Neural cell (in vitro differentiated cells): ENCODE measurements around the gene NCR3LG1. TPM values are rescaled to one million over a fixed set of nuclear protein-coding genes. Genes with fewer than 3 reads are reported as not detected.

ENCODE experiments used
- H2AFZ ChIP-seq: fragments of 200-600, 300-800 bp; sonication (generic), shearing (Covaris generic); 2 replicates; pipeline ENCODE4 v1.6.0; 2014; ENCODE audit warnings: low read depth, mild to moderate bottlenecking, antibody characterized with exemption, low read length, moderate library complexity
- H3F3A ChIP-seq: fragments of 200-600 bp; shearing (Covaris generic); 2 replicates; pipeline ENCODE4 v1.6.1; 2016; ENCODE audit warnings: mild to moderate bottlenecking, moderate library complexity, mixed read lengths, antibody characterized with exemption, low read length; ENCODE audit not compliant: insufficient read depth, poor library complexity, severe bottlenecking
- H3K27ac ChIP-seq: fragments of 200-600, 300-800 bp; sonication (generic), shearing (Covaris generic); 2 replicates; pipeline ENCODE4 v1.5.1; 2014; ENCODE audit warnings: mild to moderate bottlenecking, low read length, moderate library complexity
- H3K27me3 ChIP-seq: fragments of 300-800, 200-600 bp; sonication (generic), shearing (Covaris generic); 2 replicates; pipeline ENCODE4 v1.6.0; 2014; ENCODE audit warnings: mild to moderate bottlenecking, low read depth, low read length, moderate library complexity; ENCODE audit not compliant: insufficient read depth
- H3K36me3 ChIP-seq: fragments of 300-800, 200-600 bp; sonication (generic), shearing (Covaris generic); 2 replicates; pipeline ENCODE4 v1.5.1; 2014; ENCODE audit warnings: mild to moderate bottlenecking, antibody characterized with exemption, low read length, moderate library complexity; ENCODE audit not compliant: insufficient read depth
- H3K4me2 ChIP-seq: fragments of 300-800, 200-600 bp; sonication (generic), shearing (Covaris generic); 2 replicates; pipeline ENCODE4 v1.6.0; 2014; ENCODE audit warnings: mild to moderate bottlenecking, low read length
- H3K4me3 ChIP-seq: fragments of 300-800, 200-600 bp; sonication (generic), shearing (Covaris generic); 2 replicates; pipeline ENCODE4 v1.5.1; 2014; ENCODE audit warnings: mild to moderate bottlenecking, low read length, moderate library complexity
- H3K79me2 ChIP-seq: fragments of 200-600 bp; shearing (Covaris generic); replicated peaks from 2 replicates; pipeline ENCODE4 v1.6.0; 2014; ENCODE audit warnings: mild to moderate bottlenecking, low read length, moderate library complexity; ENCODE audit not compliant: insufficient read depth
- H3K9ac ChIP-seq: fragments of 300-800, 200-600 bp; sonication (generic), shearing (Covaris generic); 2 replicates; pipeline ENCODE4 v1.6.1; 2016; ENCODE audit warnings: mild to moderate bottlenecking, low read length, mixed read lengths
- H3K9me2 ChIP-seq: fragments of 200-600 bp; shearing (Covaris generic); 2 replicates; pipeline ENCODE4 v1.6.1; 2016; ENCODE audit warnings: mild to moderate bottlenecking, low read length, mixed read lengths; ENCODE audit not compliant: insufficient read depth
- H3K9me3 ChIP-seq: fragments of 200-600, 300-800 bp; sonication (generic), shearing (Covaris generic); 2 replicates; pipeline ENCODE4 v1.6.1; 2016; ENCODE audit warnings: mild to moderate bottlenecking, mixed run types, low read length, moderate library complexity, mixed read lengths
- H4K20me1 ChIP-seq: fragments of 200-600 bp; shearing (Covaris generic); 2 replicates; pipeline ENCODE4 v1.6.1; 2016; ENCODE audit warnings: mild to moderate bottlenecking, mixed run types; ENCODE audit not compliant: insufficient read depth
- EP300 ChIP-seq: fragments of 450-650 bp; conservative IDR thresholded peaks from 2 replicates; pipeline ENCODE4 v1.6.1; 2014; ENCODE audit warnings: antibody characterized with exemption, mild to moderate bottlenecking, moderate library complexity; ENCODE audit not compliant: poor library complexity, severe bottlenecking
- EZH2 ChIP-seq: fragments of 200-600, 300-800 bp; shearing (Covaris generic), sonication (generic); IDR thresholded peaks from 2 replicates; pipeline ENCODE4 v1.6.1; 2014; ENCODE audit warnings: antibody characterized with exemption, low read length, borderline replicate concordance, mild to moderate bottlenecking; ENCODE audit not compliant: insufficient read depth, poor library complexity, severe bottlenecking
- MXI1 ChIP-seq: fragments of 450-650 bp; conservative IDR thresholded peaks from 2 replicates; pipeline ENCODE4 v1.6.1; 2014; ENCODE audit warnings: antibody characterized with exemption, mild to moderate bottlenecking; ENCODE audit not compliant: poor library complexity, severe bottlenecking
- POLR2AphosphoS5 ChIP-seq: IDR thresholded peaks from 2 replicates; pipeline ENCODE4 v1.6.1; 2012
- RAD21 ChIP-seq: fragments of 450-650 bp; conservative IDR thresholded peaks from 2 replicates; pipeline ENCODE4 v1.6.1; 2014; ENCODE audit warnings: antibody characterized with exemption, mild to moderate bottlenecking, moderate library complexity
- SMC3 ChIP-seq: fragments of 450-650 bp; conservative IDR thresholded peaks from 2 replicates; pipeline ENCODE4 v1.6.1; 2014; ENCODE audit warnings: antibody characterized with exemption, mild to moderate bottlenecking, moderate library complexity; ENCODE audit not compliant: poor library complexity
- TAF1 ChIP-seq: IDR thresholded peaks from 2 replicates; pipeline ENCODE4 v1.6.1; 2012; ENCODE audit warnings: low read depth
- polyA plus RNA-seq: library from polyadenylated mRNA; depleted of rRNA; stranded (reverse); fragments of >200 nt; gene quantifications from 2 replicates; pipeline ENCODE4 v1.2.3, GENCODE V29; 2014
- TF ChIP-seq, protein P1 (sequence below): fragments of 450-650 bp; IDR thresholded peaks from 2 replicates; pipeline ENCODE4 v1.5.1; 2014; ENCODE audit warnings: antibody characterized with exemption, mild to moderate bottlenecking, moderate library complexity; ENCODE audit not compliant: poor library complexity, severe bottlenecking
- TF ChIP-seq, protein P2 (sequence below): IDR thresholded peaks from 2 replicates; pipeline ENCODE4 v1.6.1; 2012; ENCODE audit warnings: borderline replicate concordance

NCR3LG1 gene
- polyA plus RNA-seq, 1 donor from 2014 or later: 3.1 TPM

DNA sequence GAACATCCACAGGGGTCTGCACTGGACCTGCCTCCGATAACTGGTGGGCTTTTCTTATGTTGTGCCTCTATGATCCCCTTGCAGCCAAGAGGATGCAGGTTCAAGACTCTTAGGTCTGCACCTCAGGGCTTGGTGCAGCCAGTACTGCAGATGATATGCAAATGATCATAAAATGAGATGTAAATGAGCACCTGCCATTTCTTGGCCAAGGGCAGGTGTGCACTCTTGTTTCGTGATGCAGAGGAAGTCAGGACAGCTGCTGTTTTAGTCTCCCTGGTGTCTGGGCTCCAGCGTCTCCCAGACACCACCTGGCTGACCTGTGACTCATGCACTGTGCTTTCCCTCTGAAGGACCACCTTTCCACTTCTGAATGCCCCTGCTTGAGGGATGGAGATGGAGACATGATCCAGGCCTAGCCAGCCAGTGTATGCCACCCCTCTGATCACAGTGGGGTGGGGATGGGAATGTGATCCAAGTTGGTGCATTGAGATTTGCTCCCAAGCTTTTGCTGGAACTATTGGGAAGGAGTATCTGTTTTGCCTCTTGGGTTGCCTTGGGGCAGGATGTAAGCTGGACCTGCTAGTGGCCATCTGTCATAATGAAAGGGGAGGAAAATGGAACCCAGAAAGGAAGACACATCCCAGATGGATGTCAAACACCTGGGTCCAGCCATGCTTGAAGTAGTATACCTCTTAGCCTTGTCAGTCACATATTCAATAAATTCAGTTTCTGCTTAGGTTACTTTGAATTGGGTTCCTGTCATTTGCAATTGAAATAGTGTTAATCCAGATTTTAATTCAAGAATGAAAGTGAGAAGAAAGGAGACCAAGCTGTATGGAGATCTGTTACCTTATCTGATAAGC lies 40.1 kb downstream of the NCR3LG1 start:
- H3K9me2 ChIP-seq: no peaks in the 10 kb centered on the region
- TF ChIP-seq, protein P1, sequence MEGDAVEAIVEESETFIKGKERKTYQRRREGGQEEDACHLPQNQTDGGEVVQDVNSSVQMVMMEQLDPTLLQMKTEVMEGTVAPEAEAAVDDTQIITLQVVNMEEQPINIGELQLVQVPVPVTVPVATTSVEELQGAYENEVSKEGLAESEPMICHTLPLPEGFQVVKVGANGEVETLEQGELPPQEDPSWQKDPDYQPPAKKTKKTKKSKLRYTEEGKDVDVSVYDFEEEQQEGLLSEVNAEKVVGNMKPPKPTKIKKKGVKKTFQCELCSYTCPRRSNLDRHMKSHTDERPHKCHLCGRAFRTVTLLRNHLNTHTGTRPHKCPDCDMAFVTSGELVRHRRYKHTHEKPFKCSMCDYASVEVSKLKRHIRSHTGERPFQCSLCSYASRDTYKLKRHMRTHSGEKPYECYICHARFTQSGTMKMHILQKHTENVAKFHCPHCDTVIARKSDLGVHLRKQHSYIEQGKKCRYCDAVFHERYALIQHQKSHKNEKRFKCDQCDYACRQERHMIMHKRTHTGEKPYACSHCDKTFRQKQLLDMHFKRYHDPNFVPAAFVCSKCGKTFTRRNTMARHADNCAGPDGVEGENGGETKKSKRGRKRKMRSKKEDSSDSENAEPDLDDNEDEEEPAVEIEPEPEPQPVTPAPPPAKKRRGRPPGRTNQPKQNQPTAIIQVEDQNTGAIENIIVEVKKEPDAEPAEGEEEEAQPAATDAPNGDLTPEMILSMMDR: no peak
- H3F3A ChIP-seq: no peaks in the 10 kb centered on the region
- no peaks in the 10 kb centered on the region for H3K27me3 ChIP-seq
- no peak overlapping the region for H3K27ac ChIP-seq
- H4K20me1 ChIP-seq: no peaks in the 10 kb centered on the region
- H2AFZ ChIP-seq: no peak overlapping the region
- no peaks in the 10 kb centered on the region for H3K79me2 ChIP-seq
- no peak overlapping the region for H3K9ac ChIP-seq
- no peak overlapping the region for H3K4me2 ChIP-seq
- no peak overlapping the region for H3K4me3 ChIP-seq
- H3K9me3 ChIP-seq: no peaks in the 10 kb centered on the region
- no peaks in the 10 kb centered on the region for H3K36me3 ChIP-seq

DNA sequence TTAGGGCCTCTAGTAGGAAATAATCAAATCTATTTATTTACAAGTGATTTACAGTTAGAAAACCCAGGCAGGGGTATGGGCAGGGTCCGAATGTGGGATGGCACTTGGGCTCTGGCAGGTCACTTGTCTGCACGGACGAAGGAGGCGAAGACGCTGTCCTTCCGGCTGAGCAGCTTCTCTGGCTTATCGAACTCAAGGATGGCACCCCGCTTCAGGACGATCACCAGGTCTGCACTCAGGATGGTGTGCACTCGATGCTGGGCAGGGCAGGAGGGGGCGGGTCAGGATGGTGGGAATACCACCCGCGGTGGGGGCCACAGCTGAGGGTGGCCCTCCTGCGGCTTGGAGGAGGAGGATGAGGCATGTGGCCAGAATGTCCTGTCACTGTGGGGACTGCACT lies 41.3 kb downstream of the NCR3LG1 start:
- Histone ChIP-seq H3F3A (no peaks in the 10 kb centered on the region), H3K27ac (no peak overlapping the region), H4K20me1 (no peaks in the 10 kb centered on the region), H3K79me2 (no peaks in the 10 kb centered on the region), H3K9me3 (no peaks in the 10 kb centered on the region), H2AFZ (no peak overlapping the region), H3K36me3 (no peaks in the 10 kb centered on the region), H3K9ac (no peak overlapping the region), H3K4me3 (no peak overlapping the region), H3K27me3 (no peaks in the 10 kb centered on the region), H3K9me2 (no peaks in the 10 kb centered on the region), H3K4me2 (no peak overlapping the region)
- TF ChIP-seq, protein P2, sequence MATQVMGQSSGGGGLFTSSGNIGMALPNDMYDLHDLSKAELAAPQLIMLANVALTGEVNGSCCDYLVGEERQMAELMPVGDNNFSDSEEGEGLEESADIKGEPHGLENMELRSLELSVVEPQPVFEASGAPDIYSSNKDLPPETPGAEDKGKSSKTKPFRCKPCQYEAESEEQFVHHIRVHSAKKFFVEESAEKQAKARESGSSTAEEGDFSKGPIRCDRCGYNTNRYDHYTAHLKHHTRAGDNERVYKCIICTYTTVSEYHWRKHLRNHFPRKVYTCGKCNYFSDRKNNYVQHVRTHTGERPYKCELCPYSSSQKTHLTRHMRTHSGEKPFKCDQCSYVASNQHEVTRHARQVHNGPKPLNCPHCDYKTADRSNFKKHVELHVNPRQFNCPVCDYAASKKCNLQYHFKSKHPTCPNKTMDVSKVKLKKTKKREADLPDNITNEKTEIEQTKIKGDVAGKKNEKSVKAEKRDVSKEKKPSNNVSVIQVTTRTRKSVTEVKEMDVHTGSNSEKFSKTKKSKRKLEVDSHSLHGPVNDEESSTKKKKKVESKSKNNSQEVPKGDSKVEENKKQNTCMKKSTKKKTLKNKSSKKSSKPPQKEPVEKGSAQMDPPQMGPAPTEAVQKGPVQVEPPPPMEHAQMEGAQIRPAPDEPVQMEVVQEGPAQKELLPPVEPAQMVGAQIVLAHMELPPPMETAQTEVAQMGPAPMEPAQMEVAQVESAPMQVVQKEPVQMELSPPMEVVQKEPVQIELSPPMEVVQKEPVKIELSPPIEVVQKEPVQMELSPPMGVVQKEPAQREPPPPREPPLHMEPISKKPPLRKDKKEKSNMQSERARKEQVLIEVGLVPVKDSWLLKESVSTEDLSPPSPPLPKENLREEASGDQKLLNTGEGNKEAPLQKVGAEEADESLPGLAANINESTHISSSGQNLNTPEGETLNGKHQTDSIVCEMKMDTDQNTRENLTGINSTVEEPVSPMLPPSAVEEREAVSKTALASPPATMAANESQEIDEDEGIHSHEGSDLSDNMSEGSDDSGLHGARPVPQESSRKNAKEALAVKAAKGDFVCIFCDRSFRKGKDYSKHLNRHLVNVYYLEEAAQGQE: no peak
- TF ChIP-seq SMC3: no peak
- no peak for TF ChIP-seq RAD21
- no peak for TF ChIP-seq MXI1
- no peak for TF ChIP-seq EZH2
- TF ChIP-seq POLR2AphosphoS5: no peak
- TF ChIP-seq EP300: no peak
- TF ChIP-seq TAF1: no peak
- TF ChIP-seq, protein P1: no peak
